ENCODE results near the gene C11orf54.

Gene C11orf54

DNA sequence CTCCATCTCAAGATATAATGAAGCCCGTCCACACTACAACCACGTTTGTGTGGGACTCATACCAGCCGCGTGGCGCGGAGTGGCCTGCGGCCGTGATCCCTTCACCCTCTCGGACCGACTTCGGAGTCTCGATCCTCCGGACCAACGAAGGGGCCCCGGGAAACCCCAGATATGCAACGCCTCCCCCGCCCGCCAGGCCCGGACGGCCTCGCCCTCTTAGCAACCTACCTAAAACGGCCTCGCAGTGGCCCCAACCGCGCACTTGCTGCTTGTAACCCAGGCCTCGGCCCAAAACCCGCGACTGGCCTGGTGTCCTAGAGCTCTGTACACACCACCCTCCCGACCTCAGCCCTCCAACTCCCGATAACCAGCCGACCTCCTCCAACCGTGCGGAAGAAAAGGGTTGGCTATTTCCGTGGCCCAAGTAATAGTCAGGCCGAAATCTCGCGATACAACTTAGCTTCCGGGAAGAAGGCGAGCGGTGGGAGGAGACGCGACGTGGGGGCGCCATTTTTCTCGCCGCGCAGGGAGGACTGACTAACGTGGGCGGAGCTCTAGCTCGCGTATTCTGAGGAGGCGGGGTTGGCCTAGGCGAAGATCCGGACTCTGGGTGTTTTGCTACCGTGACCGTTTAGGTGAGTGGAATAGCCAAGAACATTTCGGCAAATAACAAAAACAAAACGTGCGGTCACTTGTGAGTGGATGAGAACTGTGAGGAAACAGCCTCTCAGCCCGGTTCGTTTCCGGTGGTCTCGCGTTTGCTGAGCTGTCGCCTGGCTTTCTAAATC lies at the start of gene C11orf54, which contains the start of gene TAF1D:
C11orf54 (plus strand) TSS at position 579 of the 788 bp plus-strand sequence. CDS start 5,722 bp downstream, outside the sequence.
TAF1D (minus strand) TSS at position 402 of the 788 bp plus-strand sequence. CDS start 2,191 bp downstream, outside the sequence.
- no peaks in the 10 kb centered on the region for H3K9me3 ChIP-seq (ENCODE audit: severe bottlenecking)
- peaks cover 45% of the 10 kb centered on the region for H3K36me3 ChIP-seq
- TF ChIP-seq, protein P1, sequence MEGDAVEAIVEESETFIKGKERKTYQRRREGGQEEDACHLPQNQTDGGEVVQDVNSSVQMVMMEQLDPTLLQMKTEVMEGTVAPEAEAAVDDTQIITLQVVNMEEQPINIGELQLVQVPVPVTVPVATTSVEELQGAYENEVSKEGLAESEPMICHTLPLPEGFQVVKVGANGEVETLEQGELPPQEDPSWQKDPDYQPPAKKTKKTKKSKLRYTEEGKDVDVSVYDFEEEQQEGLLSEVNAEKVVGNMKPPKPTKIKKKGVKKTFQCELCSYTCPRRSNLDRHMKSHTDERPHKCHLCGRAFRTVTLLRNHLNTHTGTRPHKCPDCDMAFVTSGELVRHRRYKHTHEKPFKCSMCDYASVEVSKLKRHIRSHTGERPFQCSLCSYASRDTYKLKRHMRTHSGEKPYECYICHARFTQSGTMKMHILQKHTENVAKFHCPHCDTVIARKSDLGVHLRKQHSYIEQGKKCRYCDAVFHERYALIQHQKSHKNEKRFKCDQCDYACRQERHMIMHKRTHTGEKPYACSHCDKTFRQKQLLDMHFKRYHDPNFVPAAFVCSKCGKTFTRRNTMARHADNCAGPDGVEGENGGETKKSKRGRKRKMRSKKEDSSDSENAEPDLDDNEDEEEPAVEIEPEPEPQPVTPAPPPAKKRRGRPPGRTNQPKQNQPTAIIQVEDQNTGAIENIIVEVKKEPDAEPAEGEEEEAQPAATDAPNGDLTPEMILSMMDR (IDR thresholded peaks at IDR 0.05; ENCODE audit: low read depth, low read length), result no peak
- peak; percentile 97 for DNase-seq
- no peaks in the 10 kb centered on the region for H3K27me3 ChIP-seq (ENCODE audit: insufficient read depth, low read depth, severe bottlenecking)
- H3K27ac ChIP-seq, result peak within 1 kb of the TSS; percentile 86
- H3K4me3 ChIP-seq (ENCODE audit: low read depth, low read length), result peak within 1 kb of the TSS; percentile 100

DNA sequence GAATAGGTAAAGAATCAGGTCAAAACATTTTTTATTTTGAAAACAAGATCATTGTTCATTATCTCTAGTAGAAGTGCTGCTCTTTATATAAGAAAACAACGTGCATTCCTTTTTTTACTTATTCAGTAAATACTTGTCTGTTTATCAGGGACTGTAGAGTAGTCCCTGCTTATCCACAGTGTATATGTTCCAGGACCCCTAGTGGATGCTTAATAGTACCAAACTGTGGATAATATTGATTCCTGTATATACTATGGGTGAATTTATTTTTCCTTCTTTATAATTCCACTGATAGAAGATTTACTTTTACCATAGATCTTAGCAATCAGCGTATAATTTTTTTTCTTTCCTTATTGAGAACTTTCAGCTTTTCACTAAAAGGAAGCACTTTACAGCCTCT lies 47.4 kb upstream of the C11orf54 start:
- H3K4me3 ChIP-seq (ENCODE audit: low read depth, low read length), result no peak overlapping the region
- H3K27ac ChIP-seq, result no peak overlapping the region
- H3K27me3 ChIP-seq (ENCODE audit: insufficient read depth, low read depth, severe bottlenecking), result no peaks in the 10 kb centered on the region
- no peak for DNase-seq
- H3K36me3 ChIP-seq, result peaks cover 84% of the 10 kb centered on the region
- TF ChIP-seq, protein P1 (IDR thresholded peaks at IDR 0.05; ENCODE audit: low read depth, low read length), result no peak
- H3K9me3 ChIP-seq (ENCODE audit: severe bottlenecking), result no peaks in the 10 kb centered on the region

DNA sequence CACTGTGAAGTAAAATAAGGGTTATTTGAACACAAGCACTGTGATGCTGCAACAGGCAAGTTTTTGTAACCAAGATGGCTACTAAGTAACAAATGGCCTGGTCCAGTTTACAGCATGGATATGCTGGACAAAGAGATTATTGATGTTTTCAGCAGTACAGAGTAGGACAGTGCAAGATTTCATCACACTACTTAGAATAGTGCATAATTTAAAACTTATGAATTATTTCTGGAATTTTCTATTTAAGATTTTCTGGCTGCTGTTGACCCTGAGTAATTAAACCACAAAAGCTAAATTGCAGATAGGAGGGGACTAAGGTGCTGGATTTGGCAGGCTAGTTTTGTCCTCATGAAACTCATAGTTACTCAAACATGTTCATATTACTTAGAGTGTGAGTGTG lies 46.9 kb upstream of the C11orf54 start:
- Histone ChIP-seq H3K4me3 (ENCODE audit: low read depth, low read length) (no peak overlapping the region), H3K27ac (no peak overlapping the region), H3K36me3 (peaks cover 84% of the 10 kb centered on the region), H3K9me3 (ENCODE audit: severe bottlenecking) (no peaks in the 10 kb centered on the region), H3K27me3 (ENCODE audit: insufficient read depth, low read depth, severe bottlenecking) (no peaks in the 10 kb centered on the region)
- TF ChIP-seq, protein P1 (IDR thresholded peaks at IDR 0.05; ENCODE audit: low read depth, low read length), result no peak
- DNase-seq, result no peak

DNA sequence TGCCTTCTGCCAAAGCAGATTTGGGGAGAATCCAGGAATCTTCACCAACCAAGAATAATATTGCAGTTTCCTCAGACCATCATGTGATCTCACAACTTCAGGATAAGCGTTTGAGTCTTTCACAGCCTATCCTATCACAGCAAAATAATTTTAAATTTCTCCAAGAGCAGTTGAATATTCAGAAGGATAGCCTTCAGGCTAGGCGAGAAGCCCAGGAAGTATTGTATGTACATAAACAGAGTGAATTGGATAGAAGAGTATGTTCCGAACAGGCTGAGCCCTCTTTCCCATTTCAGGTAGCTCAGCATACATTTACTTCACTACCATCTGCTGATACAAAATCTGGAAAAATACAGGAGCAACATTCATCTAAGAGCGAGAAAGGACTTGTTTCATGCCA lies 43.9 kb upstream of the C11orf54 start:
- Histone ChIP-seq H3K4me3 (ENCODE audit: low read depth, low read length) (no peak overlapping the region), H3K36me3 (peaks cover 89% of the 10 kb centered on the region), H3K9me3 (ENCODE audit: severe bottlenecking) (no peaks in the 10 kb centered on the region), H3K27ac (no peak overlapping the region), H3K27me3 (ENCODE audit: insufficient read depth, low read depth, severe bottlenecking) (no peaks in the 10 kb centered on the region)
- DNase-seq, result no peak
- TF ChIP-seq, protein P1 (IDR thresholded peaks at IDR 0.05; ENCODE audit: low read depth, low read length), result no peak

DNA sequence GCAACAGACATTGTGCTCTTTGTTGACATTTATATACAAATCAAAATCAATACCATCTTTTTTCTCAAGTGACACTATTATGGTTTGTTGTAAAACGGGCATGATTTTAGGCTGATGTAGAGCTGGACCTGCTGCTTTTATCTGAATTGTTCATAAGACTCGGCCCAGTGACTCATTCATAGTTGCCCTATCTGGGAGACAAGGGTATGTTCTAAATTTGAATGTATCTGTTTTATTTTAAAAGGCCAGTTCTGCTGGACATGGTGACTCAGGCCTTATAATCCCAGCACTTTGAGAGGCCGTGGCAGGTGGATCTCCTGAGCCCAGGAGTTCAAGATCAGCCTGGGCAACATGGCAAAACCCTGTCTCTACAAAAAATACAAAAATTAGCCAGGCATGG lies 40.6 kb upstream of the C11orf54 start:
- no peaks in the 10 kb centered on the region for H3K27me3 ChIP-seq (ENCODE audit: insufficient read depth, low read depth, severe bottlenecking)
- TF ChIP-seq, protein P1 (IDR thresholded peaks at IDR 0.05; ENCODE audit: low read depth, low read length), result no peak
- no peak overlapping the region for H3K4me3 ChIP-seq (ENCODE audit: low read depth, low read length)
- no peak overlapping the region for H3K27ac ChIP-seq
- H3K36me3 ChIP-seq, result peaks cover 81% of the 10 kb centered on the region
- H3K9me3 ChIP-seq (ENCODE audit: severe bottlenecking), result no peaks in the 10 kb centered on the region
- no peak for DNase-seq
